ENCODE results near the gene ZNF777. TPM values are rescaled to one million over a fixed set of nuclear protein-coding genes. Genes with fewer than 3 reads are reported as not detected.
"Not testable (repeated sequence)": the region's sequence is repeated elsewhere in the genome, so short reads cannot be mapped to it uniquely, and the experiment has no call there.

The ZNF777 gene
- total RNA-seq, 4 donors from 2014 or later: 5.4 to 11.8 (median 5.9) TPM

DNA sequence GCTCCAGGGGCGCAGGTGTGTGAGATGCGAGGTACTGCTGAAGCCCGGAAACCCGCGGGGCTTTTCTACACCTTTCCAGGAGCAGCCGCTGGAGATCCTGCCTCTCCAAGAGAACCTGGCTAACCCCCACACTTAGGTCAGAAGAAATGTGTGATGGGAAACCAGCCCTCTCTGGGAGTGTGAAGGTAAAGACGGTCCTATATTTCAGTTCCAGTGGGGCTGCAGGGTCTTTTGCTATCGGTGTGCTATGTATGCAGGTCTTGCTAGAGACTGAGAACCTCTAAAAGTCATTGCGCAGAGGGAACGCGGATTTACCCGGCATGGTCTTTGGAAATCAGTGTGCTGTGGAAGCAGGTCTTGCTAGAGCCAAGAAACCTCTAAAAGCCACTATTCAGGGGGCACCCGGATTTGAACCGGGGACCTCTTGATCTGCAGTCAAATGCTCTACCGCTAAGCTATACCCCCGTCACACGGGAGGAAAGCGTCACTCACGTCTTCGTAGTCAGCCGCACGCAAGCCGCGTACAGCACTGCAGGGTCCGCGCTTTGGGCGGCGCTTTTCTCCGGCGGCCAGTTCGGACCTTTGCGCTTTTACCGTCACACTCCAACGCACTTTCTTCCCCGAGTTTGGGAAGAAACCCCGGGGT lies 46.0 kb downstream of the ZNF777 start:
- ATAC-seq (ENCODE audit: low FRiP score) (peak; percentile 85), DNase-seq (ENCODE audit: low spot score) (peak; percentile 57)
- TF ChIP-seq, protein P1, sequence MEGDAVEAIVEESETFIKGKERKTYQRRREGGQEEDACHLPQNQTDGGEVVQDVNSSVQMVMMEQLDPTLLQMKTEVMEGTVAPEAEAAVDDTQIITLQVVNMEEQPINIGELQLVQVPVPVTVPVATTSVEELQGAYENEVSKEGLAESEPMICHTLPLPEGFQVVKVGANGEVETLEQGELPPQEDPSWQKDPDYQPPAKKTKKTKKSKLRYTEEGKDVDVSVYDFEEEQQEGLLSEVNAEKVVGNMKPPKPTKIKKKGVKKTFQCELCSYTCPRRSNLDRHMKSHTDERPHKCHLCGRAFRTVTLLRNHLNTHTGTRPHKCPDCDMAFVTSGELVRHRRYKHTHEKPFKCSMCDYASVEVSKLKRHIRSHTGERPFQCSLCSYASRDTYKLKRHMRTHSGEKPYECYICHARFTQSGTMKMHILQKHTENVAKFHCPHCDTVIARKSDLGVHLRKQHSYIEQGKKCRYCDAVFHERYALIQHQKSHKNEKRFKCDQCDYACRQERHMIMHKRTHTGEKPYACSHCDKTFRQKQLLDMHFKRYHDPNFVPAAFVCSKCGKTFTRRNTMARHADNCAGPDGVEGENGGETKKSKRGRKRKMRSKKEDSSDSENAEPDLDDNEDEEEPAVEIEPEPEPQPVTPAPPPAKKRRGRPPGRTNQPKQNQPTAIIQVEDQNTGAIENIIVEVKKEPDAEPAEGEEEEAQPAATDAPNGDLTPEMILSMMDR (IDR thresholded peaks at IDR 0.05): no peak

DNA sequence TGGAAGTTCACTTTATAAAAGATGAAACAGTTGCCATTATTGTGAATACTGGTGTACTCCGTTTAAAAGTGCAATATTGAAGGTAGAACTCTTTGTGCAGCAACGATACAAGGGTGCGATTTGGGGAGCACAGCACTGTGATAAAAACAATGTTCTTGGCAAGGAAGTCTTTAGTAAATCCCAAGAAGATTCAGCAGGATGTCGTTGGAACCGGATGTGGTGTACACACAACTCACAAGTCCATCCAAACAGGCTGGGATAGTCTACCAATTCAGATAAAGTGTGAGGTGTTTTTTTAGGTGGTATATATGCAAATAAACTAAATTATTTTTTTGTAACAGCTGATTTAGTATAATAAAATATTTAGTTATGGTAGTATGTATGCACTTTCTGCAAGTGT lies 46.7 kb downstream of the ZNF777 start:
- TF ChIP-seq, protein P1 (IDR thresholded peaks at IDR 0.05): no peak
- DNase-seq (ENCODE audit: low spot score): no peak
- no peak for ATAC-seq (ENCODE audit: low FRiP score)

DNA sequence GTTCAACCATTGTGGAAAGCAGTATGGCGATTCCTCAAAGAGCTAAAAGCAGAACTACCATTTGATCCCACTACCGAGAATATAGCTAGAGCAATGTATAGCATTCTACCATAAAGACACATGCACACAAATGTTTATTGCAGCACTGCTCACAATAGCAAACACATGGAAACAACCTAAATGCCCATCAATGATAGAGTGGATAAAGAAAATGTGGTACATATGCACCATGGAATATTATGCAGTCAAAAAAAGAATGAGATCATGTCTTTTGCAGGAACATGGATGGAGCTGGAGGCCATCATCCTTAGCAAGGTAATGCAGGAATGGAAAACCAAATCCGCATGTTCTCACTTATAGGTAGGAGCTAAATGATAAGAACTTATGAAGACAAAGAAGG lies 47.8 kb downstream of the ZNF777 start:
- not testable (repeated sequence) for DNase-seq (ENCODE audit: low spot score); ATAC-seq (ENCODE audit: low FRiP score)

DNA sequence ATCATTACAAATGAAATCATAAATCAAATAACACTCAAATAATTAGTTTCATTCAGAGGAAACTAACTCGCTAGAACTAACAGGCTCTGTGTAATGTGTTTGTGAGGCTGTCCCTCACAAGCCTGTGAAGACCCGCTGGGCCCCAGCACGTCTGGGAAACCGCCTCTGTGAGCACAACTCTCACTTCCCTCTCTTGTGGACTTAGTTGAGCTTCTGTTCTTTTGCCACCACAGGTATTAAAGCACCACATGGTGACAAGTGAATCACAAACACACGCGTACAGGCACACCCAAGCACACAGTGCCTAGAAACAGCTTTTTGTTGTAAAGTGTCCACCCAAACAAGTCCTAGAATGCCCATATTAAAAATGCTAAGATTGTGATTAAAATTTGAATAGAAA lies 51.0 kb downstream of the ZNF777 start:
- DNase-seq (ENCODE audit: low spot score): no peak
- ATAC-seq (ENCODE audit: low FRiP score): no peak
- TF ChIP-seq, protein P1 (IDR thresholded peaks at IDR 0.05): no peak

DNA sequence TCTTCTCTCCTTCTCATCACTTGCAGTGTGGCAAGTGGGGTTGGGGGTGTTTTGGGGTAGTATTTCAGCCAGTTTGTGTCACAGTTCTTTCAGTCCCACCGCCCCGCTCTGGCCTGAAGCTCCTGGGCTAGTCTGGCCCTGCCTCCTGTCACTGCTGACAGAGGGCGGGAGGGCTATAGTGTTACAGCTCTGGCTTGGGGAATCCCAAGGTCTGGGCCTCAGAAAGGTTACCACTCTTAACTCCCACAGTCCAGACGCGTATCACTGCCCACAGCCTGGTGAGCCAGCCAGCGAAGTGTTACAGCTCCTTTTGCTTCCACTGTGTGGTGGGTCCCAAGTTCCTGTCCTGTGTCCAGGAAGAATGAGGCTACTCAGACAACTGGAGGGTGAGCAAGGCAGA lies 56.0 kb downstream of the ZNF777 start:
- no peak for ATAC-seq (ENCODE audit: low FRiP score)
- TF ChIP-seq, protein P1 (IDR thresholded peaks at IDR 0.05): no peak
- DNase-seq (ENCODE audit: low spot score): no peak

DNA sequence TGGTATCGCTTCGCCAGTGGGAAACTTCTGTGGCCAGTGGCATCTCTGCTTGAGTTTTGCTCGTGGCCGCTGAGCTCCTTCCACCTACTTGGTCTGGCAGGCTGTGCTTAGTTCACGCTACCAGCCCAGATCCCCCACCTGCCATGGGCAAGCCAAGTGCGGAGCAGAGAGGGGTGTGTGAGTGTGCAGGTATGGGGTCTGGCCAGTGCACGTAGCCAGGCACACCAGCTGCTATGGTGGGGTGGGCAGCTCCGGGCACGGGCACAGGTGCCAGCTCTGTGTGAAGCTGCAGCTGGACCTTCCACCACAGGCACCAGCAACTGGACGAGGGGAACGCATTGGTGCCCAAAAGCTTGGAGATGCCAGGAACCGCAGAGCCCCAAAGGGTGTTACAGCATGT lies 56.5 kb downstream of the ZNF777 start:
- TF ChIP-seq, protein P1 (IDR thresholded peaks at IDR 0.05): no peak
- ATAC-seq (ENCODE audit: low FRiP score): no peak
- no peak for DNase-seq (ENCODE audit: low spot score)

DNA sequence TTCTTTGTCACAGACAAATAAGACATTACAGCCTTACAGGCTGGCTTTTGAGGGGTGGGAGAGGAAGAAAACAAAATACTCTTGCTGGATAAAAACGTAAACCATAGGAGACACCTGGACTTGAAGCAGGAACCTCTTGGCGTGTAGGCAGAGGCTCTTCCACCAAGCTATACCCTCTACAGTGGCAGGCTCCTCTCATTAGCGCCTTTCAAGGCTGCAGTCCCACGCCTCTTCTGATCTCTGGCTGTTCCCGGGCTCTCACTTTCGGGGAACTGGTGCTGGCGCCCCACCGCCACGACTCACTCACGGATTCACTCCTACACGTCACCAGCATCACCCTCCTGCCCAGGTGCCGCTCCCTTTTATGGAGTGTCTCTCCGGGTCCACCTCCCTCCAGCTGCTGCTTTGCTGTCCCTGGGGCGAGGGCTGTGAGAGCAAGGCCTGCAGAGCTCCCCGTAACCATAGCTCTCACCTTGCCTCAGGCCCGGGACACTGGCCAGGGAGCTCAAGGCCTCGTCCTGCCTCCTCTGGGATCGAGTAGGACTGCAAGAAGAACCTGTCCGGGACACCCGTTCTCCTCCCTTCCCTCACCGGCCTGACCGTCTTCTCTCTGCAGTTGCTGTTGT lies 62.6 kb downstream of the ZNF777 start:
- DNase-seq (ENCODE audit: low spot score): no peak
- ATAC-seq (ENCODE audit: low FRiP score): no peak
- TF ChIP-seq, protein P1 (IDR thresholded peaks at IDR 0.05): no peak

Measured in omental fat pad (tissue), 4 donors.